HG03045 (cell line): ENCODE measurements around the gene PLAAT2.

Experiments used
- ATAC-seq: cut with Tn5 transposase; IDR thresholded peaks from one replicate; pipeline ENCODE4 v1.9.1; 2021; ENCODE audit warnings: mild to moderate bottlenecking, moderate library complexity; ENCODE audit not compliant: unreplicated experiment

Gene PLAAT2

DNA sequence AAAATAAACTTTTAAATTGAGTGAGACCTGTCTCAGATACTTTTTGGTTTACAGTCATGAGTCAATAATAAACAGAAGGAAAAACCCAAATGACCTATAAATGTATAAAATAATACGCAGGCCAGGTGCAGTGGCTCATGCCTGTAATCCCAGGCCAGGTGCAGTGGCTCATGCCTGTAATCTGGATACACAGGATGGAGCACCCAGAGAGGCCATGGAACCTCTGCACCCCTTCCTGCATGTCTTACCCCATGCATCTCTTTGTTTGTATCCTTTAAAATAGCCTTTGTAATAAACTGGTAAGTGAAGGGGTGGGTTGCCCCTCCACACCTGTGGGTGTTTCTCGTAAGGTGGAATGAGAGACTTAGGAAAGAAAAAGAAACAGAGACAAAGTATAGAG is 35.5 kb downstream of the PLAAT2 start:
- ATAC-seq, result no peak

DNA sequence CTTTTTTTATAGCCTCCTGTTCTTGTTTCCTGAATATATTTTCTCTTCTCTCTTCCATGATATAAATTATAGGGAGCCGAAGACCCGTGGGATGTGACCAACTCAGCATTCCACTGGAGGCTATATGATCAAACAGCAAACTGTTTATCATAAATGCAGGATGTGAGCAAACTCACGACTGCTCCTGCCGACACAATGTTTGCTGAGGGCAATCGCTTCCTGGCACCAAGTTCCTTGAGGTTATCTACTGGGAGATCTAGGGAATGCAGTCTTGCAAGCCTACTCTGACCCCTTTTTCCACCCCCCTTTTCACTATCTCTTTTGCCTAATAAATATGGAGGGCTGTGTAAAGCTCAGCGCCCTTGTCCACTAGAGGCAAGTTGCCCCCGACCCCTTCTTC is 40.0 kb downstream of the PLAAT2 start:
- no peak for ATAC-seq

DNA sequence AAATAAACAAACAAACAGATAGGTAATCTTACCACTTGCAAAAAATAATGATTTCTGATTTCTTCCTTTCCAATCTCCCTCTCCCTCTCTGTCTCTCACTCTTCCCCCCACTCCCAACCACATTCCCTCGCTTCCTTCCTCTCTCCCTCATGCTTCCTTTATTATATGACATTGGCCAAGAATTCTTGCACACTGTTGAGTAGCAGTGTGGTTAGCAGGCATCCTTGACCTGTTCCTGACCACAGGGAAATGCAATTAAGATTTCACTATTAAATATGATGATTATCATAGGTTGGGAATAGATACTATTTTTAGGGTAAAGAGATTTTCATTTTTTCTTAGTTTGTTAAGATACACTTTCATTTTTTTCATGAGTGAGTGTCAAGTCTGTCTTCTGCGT is 41.3 kb downstream of the PLAAT2 start:
- ATAC-seq, result no peak

DNA sequence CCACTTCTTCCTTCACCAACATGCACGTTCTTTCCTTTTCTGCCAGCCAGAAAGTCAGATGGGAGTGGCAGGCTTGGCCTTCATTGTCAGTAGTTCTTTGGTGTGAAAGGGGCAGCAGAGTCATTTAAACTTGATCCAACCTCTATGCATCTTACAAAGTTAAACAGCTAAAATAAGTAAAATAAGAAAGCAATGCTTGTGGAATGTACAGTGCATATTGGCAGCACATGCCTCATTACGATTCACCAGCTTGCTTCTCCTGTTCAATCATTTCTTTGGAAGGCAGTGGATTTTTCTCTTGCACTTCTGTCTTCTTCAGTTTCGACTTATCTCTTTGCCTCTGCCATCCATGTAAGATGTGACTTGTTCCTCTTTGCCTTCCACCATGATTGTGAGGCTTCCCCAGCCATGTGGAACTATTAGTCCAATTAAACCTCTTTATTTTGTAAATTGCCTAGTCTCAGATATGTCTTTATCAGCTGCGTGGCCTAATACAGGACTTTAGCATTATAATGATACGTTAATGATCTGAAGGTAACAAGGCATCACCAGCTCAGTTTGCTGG is 42.5 kb downstream of the PLAAT2 start:
- no peak for ATAC-seq

DNA sequence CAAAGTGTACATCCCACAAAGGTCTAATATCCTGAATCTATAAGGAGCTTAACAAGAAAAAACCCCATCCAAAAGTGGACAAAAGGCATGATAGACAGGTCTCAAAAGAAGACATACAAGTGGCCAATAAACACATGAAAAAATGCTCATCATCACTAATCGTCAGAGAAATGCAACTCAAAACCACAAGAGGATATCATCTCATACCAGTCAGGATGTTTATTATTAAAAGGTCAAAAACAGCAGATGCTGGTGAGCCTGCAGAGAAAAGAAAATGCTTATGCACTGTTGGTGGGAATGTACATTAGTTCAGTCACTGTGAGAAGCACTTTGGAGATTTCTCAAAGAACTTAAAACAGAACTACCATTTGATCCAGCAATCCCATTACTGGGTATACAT is 44.6 kb downstream of the PLAAT2 start:
- ATAC-seq, result no peak

DNA sequence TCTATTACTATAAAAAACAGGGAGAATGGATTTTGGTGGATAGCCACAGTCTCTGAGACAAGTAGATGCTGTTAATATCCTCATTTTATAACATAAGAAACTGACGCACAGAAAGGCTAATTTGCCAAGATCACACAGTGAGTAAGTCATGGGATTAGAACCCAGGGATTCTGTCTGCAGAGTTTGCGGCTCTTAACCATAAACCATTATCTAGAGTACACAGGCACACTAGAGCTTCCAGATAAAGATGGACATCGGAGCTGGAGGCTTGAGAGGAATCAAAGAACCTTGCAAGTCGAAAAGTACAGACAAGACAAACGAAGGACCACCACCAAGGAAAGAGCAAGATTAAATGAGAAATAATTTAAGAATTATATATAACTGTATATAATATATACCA is 46.0 kb downstream of the PLAAT2 start:
- ATAC-seq, result no peak

DNA sequence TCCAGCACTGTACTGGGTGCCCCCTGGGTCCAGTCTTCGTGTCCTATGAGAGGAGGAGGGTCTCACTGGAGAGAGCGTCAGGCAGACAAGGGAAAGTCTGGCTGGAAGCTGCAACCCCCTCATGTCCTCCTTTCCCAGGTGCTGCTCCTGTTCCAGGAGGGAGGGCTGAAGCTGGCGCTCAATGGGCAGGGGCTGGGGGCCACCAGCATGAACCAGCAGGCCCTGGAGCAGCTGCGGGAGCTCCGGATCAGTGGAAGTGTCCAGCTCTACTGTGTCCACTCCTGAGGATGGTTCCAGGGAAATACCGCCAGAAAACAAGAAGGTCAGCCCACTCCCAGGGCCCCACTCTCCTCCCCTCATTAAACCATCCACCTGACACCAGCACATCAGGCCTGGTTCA is 47.1 kb downstream of the PLAAT2 start:
- no peak for ATAC-seq

DNA sequence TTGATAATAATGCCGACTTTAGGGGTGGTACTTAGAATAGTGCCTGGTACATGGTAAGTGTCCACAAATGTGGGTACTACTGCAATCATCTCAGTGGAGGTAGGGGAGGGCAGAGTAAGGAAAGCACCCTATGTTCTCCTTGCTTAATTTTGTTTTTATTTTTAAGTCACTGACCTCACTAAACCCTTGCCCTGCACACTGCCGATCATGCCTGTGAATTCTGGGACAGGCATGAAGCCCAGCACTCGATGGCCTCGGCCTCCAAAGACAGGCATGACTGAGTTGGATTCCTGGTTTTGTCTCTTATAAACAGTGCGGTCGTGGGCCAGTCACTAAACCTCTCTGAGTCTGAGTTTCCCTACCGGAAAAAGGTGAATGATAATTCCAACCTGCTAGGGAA is 50.4 kb downstream of the PLAAT2 start:
- no peak for ATAC-seq

DNA sequence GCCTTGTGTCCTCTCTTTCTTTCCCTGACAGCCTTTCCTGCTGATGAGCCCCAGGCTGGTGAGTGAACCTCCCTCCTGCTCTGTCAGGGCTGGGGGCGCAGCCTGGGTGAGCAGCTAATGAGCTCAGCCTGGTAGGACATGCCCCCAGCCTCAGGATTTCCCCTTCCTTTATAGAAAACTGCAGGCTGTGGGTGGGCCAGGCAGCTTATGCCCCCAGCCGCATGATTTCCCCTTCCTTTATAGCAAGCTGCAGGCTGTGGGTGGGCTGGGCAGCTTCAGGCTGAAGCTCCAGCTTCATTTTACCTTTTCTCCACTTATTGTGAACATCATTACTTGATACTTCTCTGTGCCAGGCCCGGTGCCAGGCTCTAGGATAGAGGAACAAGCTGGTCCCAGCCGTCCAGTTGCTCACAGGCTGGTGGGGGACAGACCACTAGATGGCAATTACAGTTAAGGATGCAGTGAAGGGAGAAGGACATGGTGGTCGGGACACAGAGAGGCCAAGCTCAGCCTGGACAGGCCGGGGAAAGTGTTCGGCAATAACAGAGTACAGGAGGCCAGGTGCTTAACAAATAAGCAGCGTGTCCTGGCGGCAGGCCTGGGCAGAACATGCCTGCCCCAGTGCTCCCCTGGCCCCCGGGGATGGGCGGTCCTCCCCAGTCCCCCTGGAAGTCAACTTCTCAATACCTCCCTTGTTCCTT is 52.0 kb downstream of the PLAAT2 start:
- no peak for ATAC-seq

DNA sequence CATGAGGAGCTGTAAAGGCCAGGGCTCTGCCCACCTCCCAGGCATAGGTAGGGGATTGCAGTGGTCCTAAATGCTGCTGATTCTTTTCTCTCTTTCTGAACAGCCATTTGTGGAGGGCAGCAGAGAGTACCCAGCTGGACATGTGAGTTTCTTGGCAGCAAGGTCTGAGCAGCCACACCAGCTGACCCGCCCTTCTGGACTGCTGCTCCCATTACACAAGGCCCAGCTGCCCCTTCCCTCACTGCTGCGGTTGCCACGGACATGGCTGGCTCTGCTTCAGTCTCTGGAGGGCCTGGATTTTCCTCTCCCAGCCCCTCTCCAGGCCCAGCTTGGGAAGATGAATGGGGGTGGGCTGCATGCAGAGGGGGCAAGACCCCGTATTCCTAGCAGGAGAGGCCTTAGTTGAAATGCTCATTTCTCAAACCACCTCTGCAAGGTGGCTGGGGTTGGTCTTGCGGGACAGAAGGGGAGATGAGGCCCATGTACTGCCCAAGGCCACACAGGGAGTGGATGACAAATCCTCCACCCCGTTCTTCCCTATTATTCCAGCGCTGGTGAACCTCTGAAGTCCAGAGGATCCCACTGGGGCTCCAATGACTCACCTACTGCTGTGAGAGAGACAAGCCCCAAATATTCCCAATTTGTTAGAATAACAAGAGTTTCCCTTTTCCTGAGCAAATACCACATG is 52.7 kb downstream of the PLAAT2 start:
- no peak for ATAC-seq

DNA sequence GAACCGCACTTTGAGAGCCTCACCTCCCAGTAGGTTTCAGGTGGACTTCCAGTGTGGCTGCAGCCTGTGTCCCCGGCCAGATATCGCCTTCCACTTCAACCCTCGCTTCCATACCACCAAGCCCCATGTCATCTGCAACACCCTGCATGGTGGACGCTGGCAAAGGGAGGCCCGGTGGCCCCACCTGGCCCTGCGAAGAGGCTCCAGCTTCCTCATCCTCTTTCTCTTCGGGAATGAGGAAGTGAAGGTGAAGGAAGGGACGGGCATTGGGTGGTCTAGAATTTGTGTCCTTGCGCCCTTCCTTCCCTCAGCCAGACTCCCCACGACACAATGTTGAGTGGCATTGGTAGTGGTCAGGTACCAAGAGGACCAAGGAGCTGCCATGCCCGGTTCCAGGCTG is 54.4 kb downstream of the PLAAT2 start:
- ATAC-seq, result no peak

DNA sequence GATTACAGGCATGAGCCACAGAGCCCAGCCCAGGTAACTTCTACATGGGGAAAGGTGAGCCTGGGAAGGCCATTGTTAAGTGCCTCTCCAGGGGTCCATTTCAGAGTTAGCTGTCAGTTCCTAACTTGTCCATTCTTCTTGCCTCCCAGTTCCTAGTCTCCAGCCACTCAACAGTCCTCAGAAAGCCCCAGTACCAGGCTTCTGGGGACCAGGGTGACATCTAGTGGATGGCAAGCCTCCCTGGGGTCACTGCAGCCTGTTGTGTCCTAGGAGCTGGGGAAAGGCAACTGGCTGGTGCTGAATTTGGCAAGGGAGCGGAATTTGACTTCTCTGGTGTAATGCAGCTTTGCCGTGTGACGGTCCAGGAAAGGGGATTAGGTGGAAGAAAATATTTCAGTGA is 55.2 kb downstream of the PLAAT2 start:
- ATAC-seq, result no peak

DNA sequence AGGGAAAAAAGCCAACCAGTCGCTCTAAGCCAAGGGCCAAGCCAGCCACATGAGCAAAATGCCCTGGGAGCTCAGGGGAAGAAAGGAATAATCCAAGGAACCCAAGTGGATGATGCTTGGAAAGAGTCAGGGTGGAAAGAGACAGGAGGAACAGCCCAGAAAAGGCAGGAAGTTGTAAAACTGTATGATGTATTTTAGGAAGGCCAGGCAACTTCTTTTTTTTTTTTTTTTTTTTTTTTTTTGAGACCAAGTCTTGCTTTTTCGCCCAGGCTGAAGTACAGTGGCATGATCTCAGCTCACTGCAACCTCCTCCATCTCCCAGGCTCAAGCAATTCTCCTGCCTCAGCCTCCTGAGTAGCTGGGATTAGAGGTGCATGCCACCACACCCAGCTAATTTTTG is 55.7 kb downstream of the PLAAT2 start:
- ATAC-seq, result no peak

DNA sequence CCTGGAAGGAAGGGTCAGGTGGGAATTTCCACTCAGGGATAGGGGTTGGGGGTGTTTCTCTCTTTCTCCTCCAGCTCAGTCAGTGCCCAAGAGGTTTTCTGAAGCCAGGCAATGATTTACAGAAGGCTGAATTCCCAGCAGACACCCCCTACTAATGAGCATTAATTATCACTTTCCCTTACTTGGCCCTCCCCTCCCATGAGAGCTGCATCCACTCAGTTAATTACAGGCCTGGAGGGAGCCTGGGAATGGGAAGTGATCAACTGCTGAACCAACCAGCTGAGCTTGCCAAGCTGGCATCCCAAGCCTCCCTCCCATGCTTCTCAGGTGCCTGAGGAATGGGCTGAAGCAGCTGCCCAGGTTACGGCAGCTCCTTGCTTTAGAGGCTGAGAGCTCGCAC is 56.3 kb downstream of the PLAAT2 start:
- no peak for ATAC-seq

DNA sequence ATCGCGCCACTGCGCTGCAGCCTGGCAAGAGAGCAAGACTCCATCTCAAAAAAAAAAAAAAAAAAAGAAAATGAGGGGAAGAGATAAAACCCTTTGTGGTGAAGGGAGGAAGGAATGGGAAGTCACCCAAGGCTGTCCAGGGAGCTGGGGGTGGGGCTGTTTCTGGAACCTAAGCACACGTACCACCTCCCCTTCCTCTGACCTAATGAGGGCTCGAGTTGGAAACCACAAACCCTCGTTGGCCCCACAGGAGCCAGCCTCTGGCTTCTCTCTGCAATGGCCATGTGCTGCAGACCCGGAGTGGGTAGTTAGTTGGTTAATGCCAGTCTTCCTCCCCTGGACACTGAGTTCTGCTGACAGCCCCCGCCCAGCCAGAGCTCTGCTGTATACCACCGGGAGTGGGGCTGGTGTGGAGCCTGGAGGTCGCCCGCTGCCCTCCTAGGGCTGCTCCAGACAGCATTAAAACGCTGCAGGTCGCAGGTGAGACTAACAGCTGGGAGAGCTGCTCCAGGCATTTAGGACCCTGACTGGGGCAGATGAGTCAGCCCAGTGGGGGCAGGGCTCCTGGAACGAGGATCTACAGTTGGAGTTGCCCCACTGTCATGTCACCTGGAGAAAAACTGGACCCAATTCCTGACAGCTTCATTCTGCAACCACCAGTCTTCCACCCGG is 57.2 kb downstream of the PLAAT2 start, which contains the start of gene LGALS12:
Gene LGALS12, plus strand, starts transcription at position 228 of the 672 bp plus-strand sequence. Its CDS starts 375 bp downstream, at position 603.
- ATAC-seq, result no peak

DNA sequence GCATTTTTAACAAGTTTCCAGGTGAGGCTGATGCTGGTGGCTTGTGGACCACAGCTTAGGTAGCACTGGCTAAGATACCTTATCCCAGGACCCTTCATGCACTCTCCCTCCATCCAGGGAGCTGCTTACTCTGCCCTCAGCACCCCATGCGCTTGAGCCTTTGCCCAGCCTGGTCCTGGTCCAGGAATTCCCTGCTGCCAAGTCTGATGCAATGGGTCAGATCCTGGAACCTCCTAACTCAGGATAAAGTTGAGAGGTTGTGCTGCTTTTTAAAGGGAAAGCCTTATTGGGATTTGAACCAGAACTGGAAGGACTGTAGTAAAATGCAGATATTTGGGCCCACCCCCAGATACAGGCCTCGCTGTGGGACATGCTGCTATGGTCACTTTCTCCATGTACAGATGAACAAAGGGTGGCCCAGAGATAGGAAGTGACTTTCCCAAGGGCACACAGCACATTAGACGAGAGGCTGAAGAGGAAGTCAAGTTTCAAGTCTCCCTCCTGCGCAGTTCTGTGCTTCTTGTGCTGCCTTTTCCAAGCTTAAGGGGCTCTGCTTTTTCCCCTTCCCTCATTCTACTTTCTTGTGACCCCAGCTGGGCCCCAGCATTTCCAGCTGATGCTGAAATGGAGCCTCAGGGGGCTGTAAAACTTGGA is 58.1 kb downstream of the PLAAT2 start:
- no peak for ATAC-seq

DNA sequence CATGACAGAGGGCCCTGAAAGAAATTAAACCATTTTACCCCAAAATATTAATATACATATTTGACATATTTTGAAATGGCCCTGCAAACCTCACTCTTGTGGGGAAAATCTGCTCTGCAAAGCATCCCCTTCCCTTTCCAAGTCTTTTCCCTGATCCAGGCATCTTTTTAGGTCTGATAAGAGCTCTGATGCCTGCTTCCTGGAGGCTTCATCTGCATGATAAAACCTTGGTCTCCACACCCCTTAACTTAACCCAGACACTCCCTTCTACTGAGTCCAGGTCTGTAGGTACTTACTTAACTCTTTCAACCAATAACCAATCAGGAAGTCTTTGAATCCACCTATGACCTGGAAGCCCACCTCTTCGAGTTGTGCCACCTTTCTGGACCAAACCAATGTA is 59.1 kb downstream of the PLAAT2 start:
- no peak for ATAC-seq

DNA sequence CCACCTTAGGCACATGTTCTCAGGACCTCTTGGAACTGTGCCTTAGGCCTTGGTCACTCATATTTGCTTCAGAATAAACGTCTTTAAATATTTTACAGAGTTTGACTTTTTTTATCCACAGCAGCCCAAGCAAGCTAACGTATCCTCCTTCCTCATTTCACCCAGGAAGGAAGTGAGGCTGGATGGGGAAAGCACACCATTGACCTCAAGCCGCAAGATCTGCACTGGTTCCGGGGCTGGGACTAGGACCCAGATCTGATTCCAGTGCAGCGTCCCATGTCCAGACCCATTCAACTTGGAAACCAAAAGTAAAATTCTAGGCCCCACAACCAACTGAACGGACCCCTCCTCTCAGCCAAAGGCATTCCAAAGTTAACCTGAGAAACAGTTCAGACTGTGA is 59.7 kb downstream of the PLAAT2 start:
- no peak for ATAC-seq
